A673 (cell line): ENCODE measurements around the gene SFXN5.

Experiments used
- EZH2 ChIP-seq: fragments of 200-600 bp; sonication (generic); IDR thresholded peaks from 2 replicates; pipeline ENCODE4 v1.6.1; 2017; ENCODE audit warnings: borderline replicate concordance, low read depth, mild to moderate bottlenecking, mixed read lengths, antibody characterized with exemption, low read length; ENCODE audit not compliant: poor library complexity, severe bottlenecking
- TF ChIP-seq, protein P1 (sequence below): fragments of 300-800, 200-600 bp; sonication (generic); conservative IDR thresholded peaks from 2 replicates; pipeline ENCODE4 v1.5.1; 2017; ENCODE audit warnings: low read depth, mild to moderate bottlenecking, antibody characterized with exemption, low read length, moderate library complexity, mixed read lengths

DNA sequence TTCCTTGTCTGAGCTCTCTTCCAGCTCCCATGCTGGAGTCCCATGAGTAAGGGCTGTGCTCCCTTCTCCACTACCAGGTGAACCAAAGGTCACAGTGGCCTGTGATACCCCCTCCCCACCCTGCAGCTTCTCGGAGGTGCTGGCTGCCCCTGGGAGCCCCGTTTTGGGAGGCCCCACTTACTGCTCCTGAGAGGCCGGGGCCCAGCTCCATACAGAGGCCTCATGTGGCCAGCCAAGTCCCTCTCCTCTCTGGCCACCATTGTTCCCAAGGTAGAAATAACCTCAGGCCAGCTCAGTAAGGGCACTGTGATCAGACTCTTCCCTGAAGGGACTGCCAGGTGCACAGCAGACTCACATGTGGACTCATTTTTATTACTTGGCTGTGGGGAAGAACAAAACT, 35.3 kb upstream of the SFXN5 start:
- TF ChIP-seq, protein P1, sequence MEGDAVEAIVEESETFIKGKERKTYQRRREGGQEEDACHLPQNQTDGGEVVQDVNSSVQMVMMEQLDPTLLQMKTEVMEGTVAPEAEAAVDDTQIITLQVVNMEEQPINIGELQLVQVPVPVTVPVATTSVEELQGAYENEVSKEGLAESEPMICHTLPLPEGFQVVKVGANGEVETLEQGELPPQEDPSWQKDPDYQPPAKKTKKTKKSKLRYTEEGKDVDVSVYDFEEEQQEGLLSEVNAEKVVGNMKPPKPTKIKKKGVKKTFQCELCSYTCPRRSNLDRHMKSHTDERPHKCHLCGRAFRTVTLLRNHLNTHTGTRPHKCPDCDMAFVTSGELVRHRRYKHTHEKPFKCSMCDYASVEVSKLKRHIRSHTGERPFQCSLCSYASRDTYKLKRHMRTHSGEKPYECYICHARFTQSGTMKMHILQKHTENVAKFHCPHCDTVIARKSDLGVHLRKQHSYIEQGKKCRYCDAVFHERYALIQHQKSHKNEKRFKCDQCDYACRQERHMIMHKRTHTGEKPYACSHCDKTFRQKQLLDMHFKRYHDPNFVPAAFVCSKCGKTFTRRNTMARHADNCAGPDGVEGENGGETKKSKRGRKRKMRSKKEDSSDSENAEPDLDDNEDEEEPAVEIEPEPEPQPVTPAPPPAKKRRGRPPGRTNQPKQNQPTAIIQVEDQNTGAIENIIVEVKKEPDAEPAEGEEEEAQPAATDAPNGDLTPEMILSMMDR, result no peak
- no peak for TF ChIP-seq EZH2
